Suppressor macrophage (primary cell): ENCODE data around the gene TUBA4A.
A peak's percentile ranks its signal among the peaks of the same experiment; 100 is the strongest.
"Not testable (repeated sequence)": the region's sequence is repeated elsewhere in the genome, so short reads cannot be mapped to it uniquely, and the experiment has no call there.

Experiments used
- DNase-seq, 4 experiments: peaks; one replicate each; pipeline ENCODE4 v3.0.0-alpha.2; 2020 to 2022

Gene TUBA4A

GRCh38 chr2:219210196-219210885 lies 43.4 kb downstream of the TUBA4A start:
- no peak for DNase-seq

- no peak for DNase-seq
Observed at GRCh38 chr2:219209236-219210195, 44.2 kb downstream of the TUBA4A start.

GRCh38 chr2:219207884-219208740 lies 45.6 kb downstream of the TUBA4A start:
- DNase-seq = peak; percentile 10 to 55 (median 36)

- DNase-seq = no peak
Observed at GRCh38 chr2:219207134-219207883, 46.4 kb downstream of the TUBA4A start.

GRCh38 chr2:219206328-219207133 lies 47.2 kb downstream of the TUBA4A start, which contains the start of gene ZFAND2B:
Gene ZFAND2B (plus strand): TSS chr2:219206782. CDS start chr2:219206988, 206 bp downstream.
- peak; percentile 97 to 99 (median 98) for DNase-seq

GRCh38 chr2:219205981-219206327 lies 47.8 kb downstream of the TUBA4A start:
- DNase-seq = no peak

- DNase-seq = no peak
Observed at GRCh38 chr2:219205165-219205538, 48.6 kb downstream of the TUBA4A start.

- DNase-seq = no peak
Observed at GRCh38 chr2:219204425-219205164, 49.1 kb downstream of the TUBA4A start.

- not testable (repeated sequence) for DNase-seq
Observed at GRCh38 chr2:219201331-219201730, 52.4 kb downstream of the TUBA4A start.

- DNase-seq = not testable (repeated sequence)
Observed at GRCh38 chr2:219200502-219201326, 53.0 kb downstream of the TUBA4A start.
